ENCODE data around the gene HLA-DRB1. TPM values are rescaled to one million over a fixed set of nuclear protein-coding genes. Genes with fewer than 3 reads are reported as not detected.

HLA-DRB1 gene
- total and polyA plus RNA-seq, 2 donors (not counting 3 experiments of a cell fraction or from before 2014, with no cell fraction given) = not detected

- H3K9me3 ChIP-seq (replicated peaks; ENCODE audit: control insufficient read depth, insufficient read depth, low read length) = no peaks in the 10 kb centered on the region
- POLR2A ChIA-PET = no interaction called here
Measured at GRCh38 chr6:32607263-32607987, 17.8 kb upstream of the HLA-DRB1 start.

More at GRCh38 chr6:32607263-32607987, 17.8 kb upstream of the HLA-DRB1 start:
- dilution Hi-C loops (cut with MboI; ENCODE audit: extremely low pct_ligation_motif_present, low sequenced_read_pairs) = no loop called here
- Histone ChIP-seq H3K27ac (ENCODE audit: insufficient read depth, low read depth, low read length) (no peak overlapping the region), H4K20me1 (replicated peaks; ENCODE audit: control insufficient read depth, extremely low read depth, insufficient read depth, low read length) (no peaks in the 10 kb centered on the region), H2AFZ (ENCODE audit: low read depth, low read length) (no peak overlapping the region), H3K36me3 (ENCODE audit: control insufficient read depth in 2 of 2, extremely low read depth in 1 of 2, insufficient read depth in 2 of 2, low read length in 2 of 2) (no peaks in the 10 kb centered on the region), H3K4me2 (ENCODE audit: insufficient read depth, low read length) (no peak overlapping the region), H3K4me3 (replicated peaks in 1 of 3; ENCODE audit: insufficient read depth in 1 of 3, low read depth in 1 of 3, low read length in 3 of 3) (no peak overlapping the region), H3K27me3 (ENCODE audit: control insufficient read depth in 2 of 2, insufficient read depth in 2 of 2, low read length in 2 of 2) (peaks cover 0 to 3% of the 10 kb centered on the region in 2 experiments), H3K4me1 (ENCODE audit: control insufficient read depth, extremely low read depth, insufficient read depth, low read length) (no peaks in the 10 kb centered on the region), H3K79me2 (ENCODE audit: control insufficient read depth, insufficient read depth, low read length) (no peaks in the 10 kb centered on the region), H3K9me1 (replicated peaks; ENCODE audit: control insufficient read depth, extremely low read depth, insufficient read depth, low read length) (no peaks in the 10 kb centered on the region), H3K9ac (replicated peaks; ENCODE audit: extremely low read depth, insufficient read depth, low read length) (no peak overlapping the region)
- DNase-seq (ENCODE audit: low read depth, low spot score) (no peak), FAIRE-seq (no peak)
- CTCF ChIA-PET = no interaction called here
- intact Hi-C loops (cut with micrococcal nuclease) = no loop called here
- TF ChIP-seq EZH2 (IDR thresholded peaks at IDR 0.05; ENCODE audit: borderline replicate concordance, low read depth, low read length, severe bottlenecking) (no peak), JUN (IDR thresholded peaks at IDR 0.05; ENCODE audit: borderline replicate concordance, insufficient read depth, insufficient read length, low read depth) (no peak), POLR2A (IDR thresholded peaks at IDR 0.05; ENCODE audit: low read depth, low read length) (no peak), FOS (IDR thresholded peaks at IDR 0.05; ENCODE audit: borderline replicate concordance, insufficient read depth, low read length) (no peak), MYC (IDR thresholded peaks at IDR 0.05; ENCODE audit: low read depth, low read length) (no peak), CTCF (IDR thresholded peaks at IDR 0.05; ENCODE audit: extremely low read depth in 1 of 2, insufficient read depth in 1 of 2, low read depth in 1 of 2, low read length in 2 of 2) (no peak), GATA2 (IDR thresholded peaks at IDR 0.05; ENCODE audit: insufficient read depth, insufficient read length, low read depth, low read length) (no peak), POLR2AphosphoS5 (IDR thresholded peaks at IDR 0.05; ENCODE audit: insufficient read depth, low read depth, low read length) (no peak), MAX (IDR thresholded peaks at IDR 0.05; ENCODE audit: insufficient read depth, insufficient read length) (no peak)
- BruUV-seq (replicated peaks) = no TSS peak
